ENCODE measurements around the gene TIAM1. TPM values are rescaled to one million over a fixed set of nuclear protein-coding genes. Genes with fewer than 3 reads are reported as not detected.

The TIAM1 gene
- total and polyA plus RNA-seq, 2 of the 8 experiments (the other 6 are each of a cell fraction or from before 2014, with no cell fraction given): 10.1 to 30.7 TPM

GRCh38 chr21:31354604-31355443 is 10.8 kb upstream of the TIAM1 start:
- CTCF ChIA-PET (ENCODE audit: partially characterized antibody): interaction anchor here (0.7 to 0.9 kb wide), 2 partner anchors 99 to 226 kb away, joined by 3 read pairs; no protein-coding TSS in a partner anchor
- Histone ChIP-seq H4K5ac (ENCODE audit: insufficient read length, low read depth, low read length) (no peak overlapping the region), H3K27ac (ENCODE audit: low read depth, low read length) (no peak overlapping the region), H3K79me1 (ENCODE audit: low read depth, low read length) (no peaks in the 10 kb centered on the region; the same call in 1 of the 2 replicates), H2BK5ac (ENCODE audit: low read depth, low read length) (no peak overlapping the region), H2BK20ac (ENCODE audit: low read length) (no peak overlapping the region), H3K18ac (ENCODE audit: extremely low read depth, low read length) (no peak overlapping the region), H3K23me2 (ENCODE audit: low read depth, low read length) (no peaks in the 10 kb centered on the region), H3K4me2 (ENCODE audit: insufficient read depth in 1 of 2, low read depth in 2 of 2, low read length in 2 of 2) (no peak overlapping the region), H2AFZ (ENCODE audit: low read length) (no peak overlapping the region), H2BK120ac (replicated peaks; ENCODE audit: low read depth, low read length) (no peak overlapping the region), H2AK5ac (ENCODE audit: low read depth, low read length) (no peak overlapping the region), H3K4ac (replicated peaks; ENCODE audit: insufficient read length, low read depth, low read length) (no peak overlapping the region), H2BK12ac (ENCODE audit: low read depth, low read length) (no peak overlapping the region), H3K4me1 (replicated peaks in 1 of 4; ENCODE audit: control insufficient read depth in 3 of 4, insufficient read depth in 4 of 4, low read length in 3 of 4) (no peaks in the 10 kb centered on the region), H3K4me3 (ENCODE audit: extremely low read depth in 1 of 4, insufficient read depth in 2 of 4, low read depth in 3 of 4, low read length in 4 of 4) (no peak overlapping the region), H3K36me3 (ENCODE audit: control insufficient read depth in 2 of 4, insufficient read depth in 4 of 4, low read length in 3 of 4) (no peaks in the 10 kb centered on the region), H3K9ac (replicated peaks in 1 of 4; ENCODE audit: extremely low read depth in 1 of 4, low read depth in 3 of 4, low read length in 3 of 4) (no peak overlapping the region), H4K91ac (replicated peaks; ENCODE audit: insufficient read length, low read length) (no peak overlapping the region), H3K9me3 (ENCODE audit: insufficient read depth in 2 of 2, low read depth in 1 of 2, low read length in 1 of 2) (no peaks in the 10 kb centered on the region), H4K8ac (ENCODE audit: extremely low read depth, insufficient read depth, low read length) (no peak overlapping the region), H3K14ac (ENCODE audit: insufficient read length) (no peak overlapping the region), H3K23ac (ENCODE audit: insufficient read length) (no peak overlapping the region), H4K20me1 (replicated peaks in 1 of 2; ENCODE audit: control insufficient read depth in 1 of 2, insufficient read depth in 2 of 2, low read length in 2 of 2) (no peaks in the 10 kb centered on the region), H3K27me3 (replicated peaks in 1 of 4; ENCODE audit: control insufficient read depth in 3 of 4, extremely low read depth in 1 of 4, insufficient read depth in 3 of 4, low read length in 3 of 4) (no peaks in the 10 kb centered on the region), H2BK15ac (ENCODE audit: low read length) (no peak overlapping the region), H3K79me2 (ENCODE audit: control insufficient read depth in 1 of 2, insufficient read depth in 2 of 2, low read length in 2 of 2) (no peaks in the 10 kb centered on the region; a peak in 1 of 4 replicates), H3K56ac (replicated peaks; ENCODE audit: insufficient read length, low read depth, low read length) (no peak overlapping the region)
- no peak for DNase-seq (ENCODE audit: low read depth in 1 of 2, low spot score in 2 of 2)
- 81% methylated on average over 10 of the region's 10 CpGs; no CpG with 5 or more reads in 1 of the 2 experiments for WGBS, 2 experiments (ENCODE audit: extremely low coverage in 1 of 2, insufficient coverage in 1 of 2, insufficient read length in 1 of 2, insufficient replicate concordance in 2 of 2, low coverage in 1 of 2, low lambda C conversion rate in 2 of 2, missing lambda C conversion rate in 1 of 2)
- no peak for FAIRE-seq
- TF ChIP-seq NRF1 (IDR thresholded peaks at IDR 0.05; ENCODE audit: low read depth, low read length) (no peak), RFX5 (IDR thresholded peaks at IDR 0.05; ENCODE audit: borderline replicate concordance, low read depth, low read length) (no peak), YY1 (IDR thresholded peaks at IDR 0.05; ENCODE audit: low read depth, low read length) (no peak), SIX5 (IDR thresholded peaks at IDR 0.05; ENCODE audit: low read depth, low read length) (no peak), POLR2AphosphoS5 (IDR thresholded peaks at IDR 0.05; ENCODE audit: low read depth, low read length) (no peak), GABPA (IDR thresholded peaks at IDR 0.05; ENCODE audit: borderline replicate concordance, insufficient read depth, low read length) (no peak)
- POLR2A ChIA-PET (ENCODE audit: partially characterized antibody): no interaction called here
